ENCODE results near the gene SALL2. TPM values are rescaled to one million over a fixed set of nuclear protein-coding genes. Genes with fewer than 3 reads are reported as not detected.

SALL2 gene
- total RNA-seq, 4 donors from 2014 or later = 3.0 to 15.6 (median 4.4) TPM

GRCh38 chr14:21535545-21536417 lies 9.6 kb upstream of the SALL2 start:
- no peak for DNase-seq (ENCODE audit: low spot score in 2 of 2)
- Histone ChIP-seq H3K27ac (no peak overlapping the region), H3K36me3 (no peaks in the 10 kb centered on the region), H3K9me3 (no peaks in the 10 kb centered on the region), H3K4me3 (peak overlapping the region; percentile 30), H3K27me3 (peaks cover 41% of the 10 kb centered on the region), H3K4me1 (peaks cover 11% of the 10 kb centered on the region)
- WGBS = 37% methylated on average over 6 of the region's 6 CpGs
- TF ChIP-seq POLR2A (IDR thresholded peaks at IDR 0.05) = no peak
- TF ChIP-seq POLR2AphosphoS5 (IDR thresholded peaks at IDR 0.05) = no peak
- TF ChIP-seq EP300 (IDR thresholded peaks at IDR 0.05) = no peak
- no peak for TF ChIP-seq CTCF (IDR thresholded peaks at IDR 0.05)

- Histone ChIP-seq H3K27me3 (peaks cover 37% of the 10 kb centered on the region), H3K9me3 (no peaks in the 10 kb centered on the region), H3K36me3 (no peaks in the 10 kb centered on the region), H3K27ac (no peak overlapping the region), H3K4me3 (no peak overlapping the region), H3K4me1 (peaks cover 11% of the 10 kb centered on the region)
- 77% methylated on average over 4 of the region's 4 CpGs for WGBS
- no peak for TF ChIP-seq EP300 (IDR thresholded peaks at IDR 0.05)
- no peak for TF ChIP-seq POLR2A (IDR thresholded peaks at IDR 0.05)
- TF ChIP-seq CTCF (IDR thresholded peaks at IDR 0.05) = no peak
- no peak for TF ChIP-seq POLR2AphosphoS5 (IDR thresholded peaks at IDR 0.05)
- DNase-seq (ENCODE audit: low spot score in 2 of 2) = no peak
Measured at GRCh38 chr14:21534576-21534975, 8.4 kb upstream of the SALL2 start.

- no peak for TF ChIP-seq POLR2A (IDR thresholded peaks at IDR 0.05)
- no peak for TF ChIP-seq POLR2AphosphoS5 (IDR thresholded peaks at IDR 0.05)
- TF ChIP-seq EP300 (IDR thresholded peaks at IDR 0.05) = no peak
- TF ChIP-seq CTCF (IDR thresholded peaks at IDR 0.05) = no peak
- Histone ChIP-seq H3K27me3 (peaks cover 37% of the 10 kb centered on the region), H3K4me1 (peaks cover 11% of the 10 kb centered on the region), H3K36me3 (no peaks in the 10 kb centered on the region), H3K4me3 (no peak overlapping the region), H3K9me3 (no peaks in the 10 kb centered on the region), H3K27ac (no peak overlapping the region)
- DNase-seq (ENCODE audit: low spot score in 2 of 2) = no peak
Measured at GRCh38 chr14:21533294-21533693, 7.1 kb upstream of the SALL2 start.

GRCh38 chr14:21529515-21529914 lies 3.4 kb upstream of the SALL2 start:
- H3K27me3 ChIP-seq = peaks cover 9% of the 10 kb centered on the region
- DNase-seq (ENCODE audit: low spot score in 2 of 2) = no peak
- H3K27ac ChIP-seq = no peak overlapping the region
- no peak for TF ChIP-seq POLR2AphosphoS5 (IDR thresholded peaks at IDR 0.05)
- no peak for TF ChIP-seq POLR2A (IDR thresholded peaks at IDR 0.05)
- no peak for TF ChIP-seq EP300 (IDR thresholded peaks at IDR 0.05)
- TF ChIP-seq CTCF (IDR thresholded peaks at IDR 0.05) = no peak
- no peaks in the 10 kb centered on the region for H3K36me3 ChIP-seq
- peaks cover 20% of the 10 kb centered on the region for H3K4me1 ChIP-seq
- H3K4me3 ChIP-seq = no peak overlapping the region
- 88% methylated on average over 1 of the region's 1 CpG for WGBS
- H3K9me3 ChIP-seq = no peaks in the 10 kb centered on the region
